Psoas muscle (tissue), 8 donors: ENCODE data around the gene XRCC3. TPM values are rescaled to one million over a fixed set of nuclear protein-coding genes. Genes with fewer than 3 reads are reported as not detected.

ENCODE experiments used
- ATAC-seq, 4 donors: fragments of 200-7000 bp; cut with Tn5 transposase; one replicate each; pipeline ENCODE4 v1.9.1; 2020; ENCODE audit warnings: moderate library complexity in 3 of 4, mild to moderate bottlenecking in 2 of 4
- DNase-seq, 2 donors: peaks; one replicate each; pipeline ENCODE4 v3.0.0-alpha.2; 2020
- H3K27ac ChIP-seq: fragments of 200-600 bp; one replicate; pipeline ENCODE4 v1.8.0; 2022
- H3K27me3 ChIP-seq, 3 donors: fragments of 200-600 bp in 1 of 3; one replicate each; pipeline versions ENCODE4 v1.6.1 to v1.8.0; 2013 to 2022; ENCODE audit warnings: low read length in 2 of 3, mild to moderate bottlenecking in 2 of 3, moderate library complexity in 1 of 3; ENCODE audit not compliant: insufficient read depth in 3 of 3
- H3K36me3 ChIP-seq, 2 donors: fragments of 200-600 bp in 1 of 2; one replicate each; pipeline versions ENCODE4 v1.6.1 to v1.8.0; 2013 to 2022; ENCODE audit warnings: low read depth in 1 of 2, mild to moderate bottlenecking in 1 of 2, moderate library complexity in 1 of 2; ENCODE audit not compliant: insufficient read depth in 1 of 2
- H3K4me1 ChIP-seq: fragments of 200-600 bp; one replicate; pipeline ENCODE4 v1.8.0; 2022
- H3K4me3 ChIP-seq: fragments of 200-600 bp; one replicate; pipeline ENCODE4 v1.8.0; 2022; ENCODE audit warnings: mild to moderate bottlenecking
- H3K9me3 ChIP-seq: fragments of 200-600 bp; one replicate; pipeline ENCODE4 v1.8.0; 2022
- WGBS, 3 donors: extraction: QIAGEN DNeasy Blood & Tissue Kit; methylation state at CpG; one replicate each; pipeline versions ENCODE4 v1.1.6 to v1.1.7; 2013; 5-methylcytosine and 5-hydroxymethylcytosine counted together
- intact Hi-C, 2 donors: fragments of 100-400 bp; cut with DNase I; formaldehyde crosslinking; loops; one replicate each; pipeline versions ENCODE4 v1.11.0 to v1.14.2; 2022
- polyA plus RNA-seq, 3 donors: library from polyadenylated mRNA; stranded (reverse); fragments of 200-250 nt; gene quantifications; one replicate each; pipeline ENCODE4 v1.2.3, GENCODE V29; 2013
- total RNA-seq, 4 donors: library from RNA; stranded (reverse); fragmentation: NEBNext Ultra II Directional in 2 of 4; extraction: Animal tissue kit (Norgen Biotek cat#: 25700) in 2 of 4; gene quantifications; one replicate each; pipeline versions ENCODE4 v1.2.1 to v1.2.4, GENCODE V29; 2021 to 2023
- TF ChIP-seq, protein P1 (sequence below): fragments of 200-600 bp; IDR thresholded peaks from one replicate; pipeline ENCODE4 v1.8.0; 2022; ENCODE audit warnings: antibody characterized with exemption
- donor health status: healthy with polysubstance abuse.
- donor health status: DM: no; HTN: no; CAD: no; lungs with moderate emphysema.
- donor health status: Bipolar disorder and iron deficiency.
- donor health status: healthy.
- donor health status: DM: yes; HTN: yes; CAD: no.
- donor health status: DM: no; HTN: no; CAD: no.
- donor health status: DM: no; HTN: no; CAD: no.
- donor health status: DM: yes; HTN: yes; CAD: no.

XRCC3 gene
- total and polyA plus RNA-seq, 7 donors: 1.00 to 2.5 (median 1.6) TPM

- intact Hi-C loops: no loop called here
- ATAC-seq: no peak
- peaks cover 0 to 73% of the 10 kb centered on the region in 2 donors for H3K36me3 ChIP-seq
Observed at GRCh38 chr14:103748534-103748857, 33.2 kb upstream of the XRCC3 start.

GRCh38 chr14:103746701-103747100, 31.4 kb upstream of the XRCC3 start:
- TF ChIP-seq, protein P1, sequence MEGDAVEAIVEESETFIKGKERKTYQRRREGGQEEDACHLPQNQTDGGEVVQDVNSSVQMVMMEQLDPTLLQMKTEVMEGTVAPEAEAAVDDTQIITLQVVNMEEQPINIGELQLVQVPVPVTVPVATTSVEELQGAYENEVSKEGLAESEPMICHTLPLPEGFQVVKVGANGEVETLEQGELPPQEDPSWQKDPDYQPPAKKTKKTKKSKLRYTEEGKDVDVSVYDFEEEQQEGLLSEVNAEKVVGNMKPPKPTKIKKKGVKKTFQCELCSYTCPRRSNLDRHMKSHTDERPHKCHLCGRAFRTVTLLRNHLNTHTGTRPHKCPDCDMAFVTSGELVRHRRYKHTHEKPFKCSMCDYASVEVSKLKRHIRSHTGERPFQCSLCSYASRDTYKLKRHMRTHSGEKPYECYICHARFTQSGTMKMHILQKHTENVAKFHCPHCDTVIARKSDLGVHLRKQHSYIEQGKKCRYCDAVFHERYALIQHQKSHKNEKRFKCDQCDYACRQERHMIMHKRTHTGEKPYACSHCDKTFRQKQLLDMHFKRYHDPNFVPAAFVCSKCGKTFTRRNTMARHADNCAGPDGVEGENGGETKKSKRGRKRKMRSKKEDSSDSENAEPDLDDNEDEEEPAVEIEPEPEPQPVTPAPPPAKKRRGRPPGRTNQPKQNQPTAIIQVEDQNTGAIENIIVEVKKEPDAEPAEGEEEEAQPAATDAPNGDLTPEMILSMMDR: no peak
- ATAC-seq (peak in 1 of 4 donors; percentile 24), DNase-seq (no peak)
- no peaks in the 10 kb centered on the region for H3K4me1 ChIP-seq
- peaks cover 0 to 70% of the 10 kb centered on the region in 2 donors for H3K36me3 ChIP-seq
- 85 to 92% (median 89%) methylated on average over 10 of the region's 10 CpGs for WGBS, 3 donors
- H3K27ac ChIP-seq: no peak overlapping the region
- intact Hi-C loops: no loop called here
- no peak overlapping the region for H3K4me3 ChIP-seq
- H3K27me3 ChIP-seq: no peaks in the 10 kb centered on the region
- no peaks in the 10 kb centered on the region for H3K9me3 ChIP-seq

More at GRCh38 chr14:103748534-103748857, 33.2 kb upstream of the XRCC3 start:
- TF ChIP-seq, protein P1: no peak
- no peak overlapping the region for H3K4me3 ChIP-seq
- 72 to 89% (median 77%) methylated on average over 5 of the region's 5 CpGs for WGBS, 3 donors
- no peaks in the 10 kb centered on the region for H3K4me1 ChIP-seq
- H3K27ac ChIP-seq: no peak overlapping the region
- no peak for DNase-seq
- no peaks in the 10 kb centered on the region for H3K9me3 ChIP-seq
- H3K27me3 ChIP-seq: no peaks in the 10 kb centered on the region

- Histone ChIP-seq H3K36me3 (peaks cover 0 to 71% of the 10 kb centered on the region in 2 donors), H3K4me3 (no peak overlapping the region), H3K4me1 (no peaks in the 10 kb centered on the region), H3K27me3 (no peaks in the 10 kb centered on the region), H3K9me3 (no peaks in the 10 kb centered on the region), H3K27ac (no peak overlapping the region)
- intact Hi-C loops: no loop called here
- DNase-seq: no peak
- ATAC-seq: no peak
- TF ChIP-seq, protein P1: no peak
- 81 to 84% (median 82%) methylated on average over 5 of the region's 5 CpGs for WGBS, 3 donors
Observed at GRCh38 chr14:103745424-103745823, 30.2 kb upstream of the XRCC3 start.

DNA sequence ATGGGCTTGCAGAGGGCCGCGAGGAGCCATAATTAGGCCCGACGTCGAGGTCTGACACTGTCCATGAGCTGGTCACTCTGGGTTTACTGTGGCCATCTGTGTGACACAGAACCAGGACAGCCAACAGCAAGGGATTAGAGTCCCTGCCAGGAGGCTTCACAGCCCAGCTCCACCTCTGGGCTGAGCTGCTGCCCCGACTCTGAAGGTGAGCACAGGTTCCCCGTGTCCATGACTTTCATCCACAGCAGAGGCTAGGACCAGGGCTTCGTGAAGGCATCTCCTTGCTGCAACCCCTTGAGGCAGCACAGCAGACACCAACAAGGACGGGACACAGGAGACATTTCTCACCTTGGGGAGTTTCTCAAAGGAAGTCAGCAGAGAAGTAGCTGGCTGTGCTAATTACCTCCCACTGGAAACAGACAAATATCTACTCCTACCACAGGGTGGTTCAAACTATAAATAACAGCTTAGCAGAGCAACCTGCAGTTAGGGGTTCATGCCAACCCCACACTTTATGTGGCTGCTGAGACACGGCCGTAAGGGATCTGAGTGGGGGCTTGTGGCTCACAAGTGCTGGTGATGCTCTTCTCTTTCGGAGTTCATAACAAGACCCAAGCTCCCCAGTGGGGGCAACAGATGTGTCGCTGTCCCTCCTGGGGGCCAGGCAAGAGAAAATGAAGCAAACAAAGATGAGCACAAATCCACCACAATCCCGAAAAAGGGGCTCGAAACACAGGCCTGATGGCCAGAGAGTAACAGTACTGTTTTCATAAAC, 29.6 kb upstream of the XRCC3 start:
- Histone ChIP-seq H3K27me3 (no peaks in the 10 kb centered on the region), H3K36me3 (peaks cover 0 to 75% of the 10 kb centered on the region in 2 donors), H3K27ac (no peak overlapping the region), H3K4me1 (no peaks in the 10 kb centered on the region), H3K4me3 (no peak overlapping the region), H3K9me3 (no peaks in the 10 kb centered on the region)
- DNase-seq (no peak), ATAC-seq (peak in 1 of 4 donors; percentile 30)
- TF ChIP-seq, protein P1: no peak
- WGBS, 3 donors: 75 to 80% (median 79%) methylated on average over 15 of the region's 15 CpGs
- intact Hi-C loops: no loop called here

DNA sequence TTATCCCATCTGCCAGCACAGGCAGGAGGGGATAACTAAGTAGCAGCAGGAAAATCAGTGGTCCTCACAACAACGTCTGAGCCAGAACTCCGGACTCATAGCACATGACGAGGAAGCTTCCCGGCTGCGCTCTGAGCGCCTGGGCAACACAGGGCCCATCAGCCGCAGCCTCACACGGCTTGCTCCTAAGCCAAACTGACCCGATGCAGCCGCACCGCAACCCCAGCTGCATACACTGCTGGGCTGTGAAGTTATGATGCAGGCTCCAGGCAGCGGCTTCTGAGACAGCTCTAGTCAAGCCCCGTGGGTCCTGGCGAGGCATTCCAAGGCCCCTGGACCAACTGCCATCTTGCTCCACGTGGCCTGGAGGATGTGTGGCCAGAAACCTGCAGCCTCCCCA, 28.4 kb upstream of the XRCC3 start:
- Histone ChIP-seq H3K27ac (no peak overlapping the region), H3K36me3 (peaks cover 0 to 71% of the 10 kb centered on the region in 2 donors), H3K27me3 (no peaks in the 10 kb centered on the region), H3K9me3 (no peaks in the 10 kb centered on the region), H3K4me1 (no peaks in the 10 kb centered on the region), H3K4me3 (no peak overlapping the region)
- TF ChIP-seq, protein P1: no peak
- DNase-seq: no peak
- 85 to 87% (median 85%) methylated on average over 15 of the region's 15 CpGs for WGBS, 3 donors
- ATAC-seq: no peak
- intact Hi-C loops: no loop called here
